GM12873 (cell line): ENCODE measurements around the gene SNAP47.

Experiments
- TF ChIP-seq, protein P1 (sequence below): IDR thresholded peaks from 2 replicates; pipeline ENCODE4 v1.5.1; 2012; ENCODE audit warnings: low read depth, mild to moderate bottlenecking, moderate library complexity, low read length, control low read depth; ENCODE audit not compliant: insufficient read depth; ENCODE audit errors: missing control alignments

Gene SNAP47

DNA sequence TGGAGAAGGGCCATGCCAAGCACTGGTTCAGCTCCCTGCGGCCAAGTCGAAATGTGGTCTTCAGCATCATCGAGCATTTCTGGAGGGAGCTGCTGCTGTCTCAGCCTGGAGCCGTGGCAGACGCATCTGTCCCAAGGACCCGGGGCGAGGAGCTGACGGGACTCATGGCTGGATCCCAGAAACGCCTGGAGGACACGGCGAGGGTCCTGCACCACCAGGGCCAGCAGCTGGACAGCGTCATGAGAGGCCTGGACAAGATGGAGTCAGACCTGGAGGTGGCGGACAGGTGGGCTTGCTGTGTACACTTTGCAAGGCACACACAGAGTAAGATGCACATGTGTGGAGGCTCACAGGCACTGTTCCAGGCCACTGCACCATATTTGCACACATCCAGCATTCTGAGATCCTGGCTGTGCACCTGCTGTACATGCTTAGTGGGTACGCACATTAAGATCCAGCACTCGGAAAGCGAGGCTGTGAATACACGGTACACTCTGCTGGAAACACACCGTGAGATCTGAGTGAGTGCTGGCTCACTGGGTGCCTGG, 12.8 kb downstream of the SNAP47 start:
- TF ChIP-seq, protein P1, sequence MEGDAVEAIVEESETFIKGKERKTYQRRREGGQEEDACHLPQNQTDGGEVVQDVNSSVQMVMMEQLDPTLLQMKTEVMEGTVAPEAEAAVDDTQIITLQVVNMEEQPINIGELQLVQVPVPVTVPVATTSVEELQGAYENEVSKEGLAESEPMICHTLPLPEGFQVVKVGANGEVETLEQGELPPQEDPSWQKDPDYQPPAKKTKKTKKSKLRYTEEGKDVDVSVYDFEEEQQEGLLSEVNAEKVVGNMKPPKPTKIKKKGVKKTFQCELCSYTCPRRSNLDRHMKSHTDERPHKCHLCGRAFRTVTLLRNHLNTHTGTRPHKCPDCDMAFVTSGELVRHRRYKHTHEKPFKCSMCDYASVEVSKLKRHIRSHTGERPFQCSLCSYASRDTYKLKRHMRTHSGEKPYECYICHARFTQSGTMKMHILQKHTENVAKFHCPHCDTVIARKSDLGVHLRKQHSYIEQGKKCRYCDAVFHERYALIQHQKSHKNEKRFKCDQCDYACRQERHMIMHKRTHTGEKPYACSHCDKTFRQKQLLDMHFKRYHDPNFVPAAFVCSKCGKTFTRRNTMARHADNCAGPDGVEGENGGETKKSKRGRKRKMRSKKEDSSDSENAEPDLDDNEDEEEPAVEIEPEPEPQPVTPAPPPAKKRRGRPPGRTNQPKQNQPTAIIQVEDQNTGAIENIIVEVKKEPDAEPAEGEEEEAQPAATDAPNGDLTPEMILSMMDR: no peak

GRCh38 chr1:227748496-227749182, 13.4 kb downstream of the SNAP47 start:
- TF ChIP-seq, protein P1: no peak

DNA sequence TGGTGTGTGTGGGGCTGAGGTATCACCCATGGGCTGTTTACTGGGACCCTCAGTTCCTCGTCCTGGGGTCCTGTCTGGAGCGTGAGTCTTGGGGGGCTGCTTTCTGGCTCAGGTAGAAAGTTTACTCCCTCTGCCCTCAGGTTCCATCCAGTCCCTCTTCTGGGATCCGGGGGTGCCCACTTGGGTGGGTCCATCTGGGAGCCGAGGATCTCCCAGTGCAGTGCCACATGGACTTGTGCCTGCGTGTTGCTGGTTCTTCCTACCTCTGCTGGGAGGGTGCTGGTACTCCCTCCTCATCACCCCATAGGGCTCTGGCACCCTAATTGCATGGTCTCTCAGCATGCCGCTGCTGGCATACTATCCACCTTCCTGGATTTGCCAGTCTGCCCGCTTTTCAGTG, 14.0 kb downstream of the SNAP47 start:
- TF ChIP-seq, protein P1: no peak

DNA sequence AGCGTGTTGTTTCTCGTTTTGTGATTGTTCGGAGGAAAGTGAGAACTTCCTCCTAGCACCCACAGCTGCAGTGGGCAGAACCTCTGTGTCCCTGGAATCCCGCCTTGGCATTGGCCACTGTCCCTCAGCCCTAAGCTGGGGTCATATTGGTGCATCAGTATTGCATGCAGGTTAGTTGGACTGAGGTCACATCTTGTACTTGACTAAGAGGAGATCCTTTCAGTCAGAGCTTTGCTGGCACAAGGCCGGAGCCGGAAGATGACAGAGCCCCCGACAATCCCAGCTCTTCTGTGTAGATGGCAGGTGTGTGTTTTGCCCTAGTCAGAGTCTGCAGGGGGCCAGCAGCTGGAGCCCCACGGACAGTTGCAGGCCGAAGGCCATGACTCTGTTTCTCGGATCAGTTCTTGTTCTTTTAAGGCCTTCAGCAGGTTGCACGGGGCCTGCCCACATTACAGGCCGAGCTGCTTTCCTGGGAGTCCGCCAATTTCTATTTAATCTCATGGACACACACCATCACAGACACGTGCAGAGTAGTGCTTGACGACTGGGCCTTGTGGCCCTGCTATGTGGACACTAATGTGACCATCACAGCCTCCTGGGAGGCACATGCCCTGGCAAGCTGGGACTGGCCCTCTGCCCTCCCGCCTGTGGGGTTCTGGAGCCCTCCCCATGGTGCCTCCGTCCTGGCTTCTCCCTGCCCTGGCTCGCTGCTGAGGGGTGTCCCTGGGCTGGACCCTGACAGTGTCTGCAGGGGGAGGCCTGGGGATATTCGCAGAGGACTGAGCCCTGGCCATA, 14.9 kb downstream of the SNAP47 start:
- TF ChIP-seq, protein P1: no peak

GRCh38 chr1:227753999-227754711, 18.9 kb downstream of the SNAP47 start:
- TF ChIP-seq, protein P1: no peak

DNA sequence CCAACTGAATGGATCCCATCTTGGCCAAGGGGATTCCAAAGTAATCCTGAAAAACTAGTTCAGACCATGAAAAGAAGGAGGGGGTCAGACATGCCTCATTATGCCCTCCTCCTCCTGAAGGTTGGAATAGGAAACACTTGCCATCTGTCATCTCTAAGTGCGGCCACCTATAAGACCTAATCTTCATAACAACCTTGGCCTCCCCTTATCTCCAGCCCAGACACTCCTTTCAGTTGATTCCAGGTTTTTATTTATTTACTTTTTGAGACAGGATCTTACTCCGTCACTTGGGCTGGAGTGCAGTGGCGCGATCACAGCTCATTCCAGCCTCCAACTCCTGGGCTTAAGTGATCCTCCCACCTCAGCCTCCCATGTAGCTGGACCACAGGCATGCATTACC, 19.7 kb downstream of the SNAP47 start:
- TF ChIP-seq, protein P1: no peak

DNA sequence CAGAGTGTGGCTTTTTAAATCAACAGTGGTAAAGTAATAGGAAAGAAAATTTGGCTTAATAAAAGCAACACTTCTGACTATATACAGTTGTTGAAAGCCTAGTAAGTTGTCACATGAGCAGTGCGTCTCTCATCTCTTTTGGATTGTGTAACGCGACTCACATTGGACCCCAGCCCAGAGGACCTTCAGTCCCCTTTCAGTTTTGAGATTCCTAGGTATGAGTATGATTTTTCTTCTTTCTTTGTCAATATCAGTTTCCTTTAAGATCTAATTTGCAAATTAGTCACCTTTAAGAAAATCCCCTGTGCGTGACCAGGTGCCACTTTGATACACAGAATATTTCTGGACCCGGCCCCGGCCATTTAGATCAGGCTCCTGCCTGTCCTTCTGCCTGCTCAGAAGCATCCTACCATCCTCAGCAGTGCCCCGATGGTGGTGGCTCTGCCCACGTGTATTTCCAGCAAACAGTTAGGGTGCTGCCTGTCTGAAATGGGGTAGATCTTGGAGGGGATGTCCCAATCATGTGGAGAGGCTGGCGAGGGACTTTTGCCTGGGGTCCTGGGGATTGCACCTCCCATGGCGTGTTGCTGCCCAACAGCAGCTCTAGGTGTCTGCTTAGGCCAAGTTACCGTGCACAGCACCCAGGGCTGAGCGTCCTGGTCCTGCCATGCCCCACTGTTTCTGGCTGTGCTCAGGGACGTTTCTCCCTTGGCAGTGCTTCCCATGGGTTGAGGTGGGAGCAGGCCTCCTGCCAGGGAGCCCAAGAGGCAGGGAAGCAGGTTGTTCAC, 21.1 kb downstream of the SNAP47 start:
- TF ChIP-seq, protein P1: no peak
